Endothelial cell of umbilical vein (primary cell): Measurements from ENCODE around the gene SLC22A25. TPM values are rescaled to one million over a fixed set of nuclear protein-coding genes. Genes with fewer than 3 reads are reported as not detected.

ENCODE experiments used
- BruUV-seq: library from RNA; stranded (reverse); fragments of 400-500 nt; replicated peaks from 2 replicates; lab custom pipeline; 2021; lab: Mats Ljungman, UMichigan
- CTCF ChIA-PET: fragments of 300-600, 350-600 bp; sonication (Branson Sonifier 250); formaldehyde crosslinking; loops from one replicate; lab custom pipeline; 2021; ENCODE audit warnings: antibody characterized with exemption, inconsistent platforms; lab: Charles Lee
- POLR2A ChIA-PET: fragments of 300-600, 350-600 bp; sonication (Branson Sonifier 250); formaldehyde crosslinking; loops from one replicate; lab custom pipeline; 2021; ENCODE audit warnings: antibody characterized with exemption, inconsistent platforms; lab: Charles Lee
- DNase-seq: peaks from one replicate; pipeline ENCODE4 v3.0.0-alpha.2; 2011; ENCODE audit warnings: low read depth, low spot score
- FAIRE-seq: peaks from 2 replicates; lab custom pipeline; 2011; peaks lifted over from hg19 to GRCh38; lab: Jason Lieb, UNC
- H2AFZ ChIP-seq: 2 replicates; pipeline ENCODE4 v1.6.0; 2012; ENCODE audit warnings: low read depth, low read length, control low read depth, inconsistent platforms
- H3K27ac ChIP-seq: 2 replicates; pipeline ENCODE4 v1.5.1; 2011; ENCODE audit warnings: low read depth, mild to moderate bottlenecking, control low read depth, low read length, moderate library complexity; ENCODE audit not compliant: insufficient read depth
- H3K27me3 ChIP-seq, 2 experiments: 2 replicates each; pipeline versions ENCODE4 v1.6.0 to v1.6.1; 2011; ENCODE audit warnings: low read length in 2 of 2, mixed read lengths in 1 of 2; ENCODE audit not compliant: control insufficient read depth in 2 of 2, insufficient read depth in 2 of 2
- H3K36me3 ChIP-seq, 2 experiments: 2 replicates in 1 of 2; 3 replicates in 1 of 2; pipeline ENCODE4 v1.5.1; 2011; ENCODE audit warnings: low read length in 2 of 2, mild to moderate bottlenecking in 1 of 2, moderate library complexity in 1 of 2; ENCODE audit not compliant: control insufficient read depth in 2 of 2, insufficient read depth in 2 of 2; ENCODE audit errors: extremely low read depth in 1 of 2
- H3K4me1 ChIP-seq: 3 replicates; pipeline ENCODE4 v1.5.1; 2011; ENCODE audit warnings: mild to moderate bottlenecking, low read length; ENCODE audit not compliant: control insufficient read depth, insufficient read depth; ENCODE audit errors: extremely low read depth
- H3K4me2 ChIP-seq: 2 replicates; pipeline ENCODE4 v1.6.1; 2011; ENCODE audit warnings: low read length, control low read depth, mixed read lengths; ENCODE audit not compliant: insufficient read depth
- H3K4me3 ChIP-seq, 3 experiments: fragments of 200-600 bp in 1 of 3; sonication (generic), shearing (Covaris generic) in 1 of 3; replicated peaks in 1 of 3; 2 replicates each; pipeline ENCODE4 v1.5.1; 2011 to 2016; ENCODE audit warnings: control low read depth in 3 of 3, low read length in 3 of 3, mild to moderate bottlenecking in 2 of 3, inconsistent platforms in 1 of 3, low read depth in 1 of 3, moderate library complexity in 1 of 3; ENCODE audit not compliant: insufficient read depth in 1 of 3
- H3K79me2 ChIP-seq: 2 replicates; pipeline ENCODE4 v1.6.0; 2012; ENCODE audit warnings: low read length, inconsistent platforms; ENCODE audit not compliant: control insufficient read depth, insufficient read depth
- H3K9ac ChIP-seq: replicated peaks from 2 replicates; pipeline ENCODE3; 2011; ENCODE audit warnings: low read length, control low read depth; ENCODE audit not compliant: insufficient read depth; ENCODE audit errors: extremely low read depth
- H3K9me1 ChIP-seq: replicated peaks from 3 replicates; pipeline ENCODE4 v1.6.0; 2011; ENCODE audit warnings: mild to moderate bottlenecking, low read length; ENCODE audit not compliant: control insufficient read depth, insufficient read depth; ENCODE audit errors: extremely low read depth
- H3K9me3 ChIP-seq: replicated peaks from 2 replicates; pipeline ENCODE4 v1.5.1; 2012; ENCODE audit warnings: low read length, inconsistent platforms; ENCODE audit not compliant: control insufficient read depth, insufficient read depth
- H4K20me1 ChIP-seq: replicated peaks from 2 replicates; pipeline ENCODE3; 2011; ENCODE audit warnings: mild to moderate bottlenecking, low read length; ENCODE audit not compliant: control insufficient read depth, insufficient read depth; ENCODE audit errors: extremely low read depth
- CTCF ChIP-seq, 2 donors: IDR thresholded peaks; 1 replicate in 1 of 2; 2 replicates in 1 of 2; pipeline ENCODE4 v1.5.1; 2011; ENCODE audit warnings: low read length in 2 of 2, mild to moderate bottlenecking in 2 of 2, moderate library complexity in 2 of 2, control low read depth in 1 of 2, inconsistent platforms in 1 of 2, low read depth in 1 of 2; ENCODE audit not compliant: insufficient read depth in 1 of 2; ENCODE audit errors: extremely low read depth in 1 of 2
- EZH2 ChIP-seq: IDR thresholded peaks from 2 replicates; pipeline ENCODE4 v1.6.1; 2012; ENCODE audit warnings: borderline replicate concordance, low read depth, mild to moderate bottlenecking, moderate library complexity, low read length, inconsistent platforms; ENCODE audit not compliant: severe bottlenecking
- FOS ChIP-seq: IDR thresholded peaks from 2 replicates; pipeline ENCODE4 v1.6.1; 2011; ENCODE audit warnings: mild to moderate bottlenecking, low read length, moderate library complexity, borderline replicate concordance; ENCODE audit not compliant: insufficient read depth
- GATA2 ChIP-seq: IDR thresholded peaks from 2 replicates; pipeline ENCODE4 v1.7.0; 2011; ENCODE audit warnings: low read depth, mild to moderate bottlenecking, moderate library complexity, mixed read lengths, low read length; ENCODE audit not compliant: insufficient read length, insufficient read depth
- JUN ChIP-seq: IDR thresholded peaks from 2 replicates; pipeline ENCODE4 v1.6.1; 2011; ENCODE audit warnings: borderline replicate concordance, low read depth; ENCODE audit not compliant: insufficient read length, insufficient read depth
- MYC ChIP-seq: IDR thresholded peaks from one replicate; pipeline ENCODE4 v1.6.1; 2011; ENCODE audit warnings: mild to moderate bottlenecking, low read depth, low read length
- POLR2A ChIP-seq: IDR thresholded peaks from 2 replicates; pipeline ENCODE4 v1.6.1; 2012; ENCODE audit warnings: low read depth, mild to moderate bottlenecking, control low read depth, low read length
- POLR2AphosphoS5 ChIP-seq: IDR thresholded peaks from 2 replicates; pipeline ENCODE4 v1.6.1; 2012; ENCODE audit warnings: low read depth, mild to moderate bottlenecking, control low read depth, low read length, moderate library complexity; ENCODE audit not compliant: insufficient read depth
- dilution Hi-C: fragments of 300-500 bp; cut with MboI; formaldehyde crosslinking; loops from one replicate; pipeline ENCODE4 v1.15.0; 2019; ENCODE audit warnings: low sequenced_read_pairs; ENCODE audit not compliant: extremely low pct_ligation_motif_present
- intact Hi-C: fragments of 100-400 bp; cut with micrococcal nuclease; formaldehyde crosslinking; loops from one replicate; pipeline ENCODE4 v1.10.0; 2022
- polyA plus RNA-seq, 4 experiments: library from polyadenylated mRNA; depleted of rRNA in 3 of 4; stranded (reverse) in 3 of 4; unstranded in 1 of 4; fragments of >200 nt; gene quantifications; 2 replicates each; pipeline versions ENCODE4 v1.2.1 to v1.2.3, GENCODE V29; 2011 to 2012; ENCODE audit warnings: missing spikeins in 1 of 4
- total RNA-seq: library from RNA; stranded (reverse); gene quantifications from 2 replicates; pipeline ENCODE4 v1.2.3, GENCODE V29; 2021
- TF ChIP-seq, protein P1 (sequence below): IDR thresholded peaks from 2 replicates; pipeline ENCODE4 v1.6.1; 2011; ENCODE audit not compliant: insufficient read depth, insufficient read length

Gene SLC22A25
- total and polyA plus RNA-seq, 2 donors (not counting 3 experiments of a cell fraction or from before 2014, with no cell fraction given), result not detected

DNA sequence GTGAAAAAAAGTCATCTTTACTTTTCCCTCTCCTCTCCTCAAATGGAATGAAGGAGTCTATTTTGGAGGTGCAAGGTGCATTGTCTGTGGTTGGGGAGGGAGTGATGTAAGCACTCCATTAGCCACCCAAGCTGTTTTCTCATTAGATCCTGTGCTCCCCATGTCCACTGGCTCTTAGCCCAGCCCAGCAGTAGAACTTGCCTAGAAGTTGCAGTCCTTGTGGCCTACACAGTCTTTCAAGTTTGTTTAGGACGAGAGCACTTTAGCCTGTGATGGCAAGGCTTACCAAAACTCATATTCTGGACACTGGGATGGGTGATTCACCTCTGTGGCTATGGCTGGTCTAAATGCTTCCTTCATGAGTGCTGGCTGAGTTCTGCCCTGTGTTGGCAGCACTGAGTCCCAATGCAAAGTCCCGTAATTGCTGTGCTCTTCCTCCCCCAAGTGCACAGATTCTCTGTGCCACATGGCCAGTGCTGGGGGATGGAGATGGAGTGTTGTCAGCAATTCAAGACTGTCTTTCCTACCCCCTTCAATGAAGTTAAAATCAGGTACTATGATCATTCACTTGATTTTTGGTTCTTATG is 15.8 kb downstream of the SLC22A25 start:
- CTCF ChIA-PET, result interaction anchor here (1.0 kb wide), 1 partner anchor 16 kb away, joined by 3 read pairs; no protein-coding TSS in a partner anchor
- Histone ChIP-seq H2AFZ (no peak overlapping the region), H3K27me3 (peaks cover 0 to 3% of the 10 kb centered on the region in 2 experiments), H3K9me3 (no peaks in the 10 kb centered on the region), H3K4me2 (no peak overlapping the region), H3K79me2 (no peaks in the 10 kb centered on the region), H3K9ac (no peak overlapping the region), H3K4me1 (no peaks in the 10 kb centered on the region), H3K4me3 (no peak overlapping the region), H4K20me1 (no peaks in the 10 kb centered on the region), H3K9me1 (no peaks in the 10 kb centered on the region), H3K27ac (no peak overlapping the region), H3K36me3 (no peaks in the 10 kb centered on the region)
- POLR2A ChIA-PET, result no interaction called here
- TF ChIP-seq POLR2AphosphoS5 (no peak), POLR2A (no peak), CTCF (IDR thresholded peaks at IDR 0.05; ENCODE audit: extremely low read depth in 1 of 2, insufficient read depth in 1 of 2, low read depth in 1 of 2, low read length in 2 of 2) (no peak), JUN (no peak), GATA2 (no peak), EZH2 (no peak), MYC (no peak), FOS (no peak)
- TF ChIP-seq, protein P1, sequence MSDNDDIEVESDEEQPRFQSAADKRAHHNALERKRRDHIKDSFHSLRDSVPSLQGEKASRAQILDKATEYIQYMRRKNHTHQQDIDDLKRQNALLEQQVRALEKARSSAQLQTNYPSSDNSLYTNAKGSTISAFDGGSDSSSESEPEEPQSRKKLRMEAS, result no peak
- dilution Hi-C loops, result no loop called here
- intact Hi-C loops, result no loop called here
- no TSS peak for BruUV-seq
- FAIRE-seq (no peak), DNase-seq (no peak)
